22Rv1 (cell line): ENCODE measurements around the gene ZNF423.

Experiments
- CTCF ChIP-seq: fragments of 450-650 bp; IDR thresholded peaks from 2 replicates; pipeline ENCODE4 v1.5.1; 2017; ENCODE audit warnings: mild to moderate bottlenecking
- ZFX ChIP-seq: fragments of 450-650 bp; IDR thresholded peaks from 2 replicates; pipeline ENCODE4 v1.6.1; 2017; ENCODE audit warnings: antibody characterized with exemption, borderline replicate concordance

DNA sequence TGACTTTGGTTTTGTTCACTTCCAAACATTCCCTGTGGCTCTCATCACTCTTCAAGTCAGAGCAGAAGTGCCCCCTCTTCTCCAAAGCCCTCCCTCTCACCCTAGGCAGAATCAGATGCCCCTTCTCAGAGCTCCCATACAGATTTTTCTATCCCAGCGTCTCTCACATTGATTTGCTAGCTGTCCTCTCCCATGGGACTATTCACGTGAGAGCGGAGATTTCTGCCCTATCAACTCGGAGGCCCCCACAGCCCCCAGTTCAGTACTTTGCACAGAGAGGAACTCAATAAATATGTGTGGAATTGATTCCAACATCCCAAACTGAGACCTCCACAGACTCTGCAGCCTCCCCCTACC lies 299.7 kb downstream of the ZNF423 start:
- TF ChIP-seq CTCF (no peak), ZFX (no peak)
